H1 (cell line): ENCODE measurements around the gene FBXO28. TPM values are rescaled to one million over a fixed set of nuclear protein-coding genes. Genes with fewer than 3 reads are reported as not detected.

Experiments used
- CTCF ChIA-PET: fragments of 300-600 bp; sonication (Branson Sonifier 250); formaldehyde crosslinking; loops from one replicate; lab custom pipeline; 2021; ENCODE audit not compliant: partially characterized antibody; lab: Charles Lee
- POLR2A ChIA-PET: fragments of 300-600 bp; sonication (Branson Sonifier 250); formaldehyde crosslinking; loops from one replicate; lab custom pipeline; 2021; ENCODE audit warnings: inconsistent platforms; ENCODE audit not compliant: partially characterized antibody; lab: Charles Lee
- DNase-seq, 2 experiments: peaks; one replicate each; pipeline versions ENCODE4 v3.0.0 to v3.0.0-alpha.2; 2010 to 2022; ENCODE audit warnings: low spot score in 2 of 2, low read depth in 1 of 2, mixed read lengths in 1 of 2
- FAIRE-seq: peaks from 2 replicates; lab custom pipeline; 2011; peaks lifted over from hg19 to GRCh38; lab: Jason Lieb, UNC
- H2AFZ ChIP-seq: 2 replicates; pipeline ENCODE4 v1.8.1; 2012; ENCODE audit warnings: low read length, inconsistent platforms
- H2AK5ac ChIP-seq: 2 replicates; pipeline ENCODE4 v1.6.1; 2013; ENCODE audit warnings: low read depth, low read length
- H2BK120ac ChIP-seq: replicated peaks from 2 replicates; pipeline ENCODE3; 2013; ENCODE audit warnings: low read depth, low read length, inconsistent platforms
- H2BK12ac ChIP-seq: 2 replicates; pipeline ENCODE4 v1.6.1; 2013; ENCODE audit warnings: low read depth, low read length
- H2BK15ac ChIP-seq: 2 replicates; pipeline ENCODE4 v1.6.1; 2013; ENCODE audit warnings: low read length
- H2BK20ac ChIP-seq: 2 replicates; pipeline ENCODE4 v1.6.1; 2013; ENCODE audit warnings: low read length
- H2BK5ac ChIP-seq: 2 replicates; pipeline ENCODE4 v1.6.1; 2013; ENCODE audit warnings: low read depth, low read length
- H3K14ac ChIP-seq: 2 replicates; pipeline ENCODE4 v1.6.1; 2013; ENCODE audit warnings: inconsistent platforms; ENCODE audit not compliant: insufficient read length
- H3K18ac ChIP-seq: 2 replicates; pipeline ENCODE4 v1.6.1; 2013; ENCODE audit warnings: low read length; ENCODE audit errors: extremely low read depth
- H3K23ac ChIP-seq: 2 replicates; pipeline ENCODE4 v1.6.1; 2013; ENCODE audit warnings: inconsistent platforms; ENCODE audit not compliant: insufficient read length
- H3K23me2 ChIP-seq: 2 replicates; pipeline ENCODE4 v1.6.1; 2013; ENCODE audit warnings: low read depth, low read length
- H3K27ac ChIP-seq: 2 replicates; pipeline ENCODE4 v1.6.1; 2011; ENCODE audit warnings: low read depth, low read length, inconsistent platforms
- H3K27me3 ChIP-seq, 4 experiments: replicated peaks in 1 of 4; 1 replicate in 1 of 4; 2 replicates in 3 of 4; pipeline versions ENCODE4 v1.6.1 to v1.8.1; 2011 to 2013; ENCODE audit warnings: low read length in 3 of 4, mild to moderate bottlenecking in 3 of 4, inconsistent platforms in 2 of 4, mixed read lengths in 2 of 4, moderate library complexity in 1 of 4; ENCODE audit not compliant: control insufficient read depth in 3 of 4, insufficient read depth in 3 of 4; ENCODE audit errors: extremely low read depth in 1 of 4
- H3K36me3 ChIP-seq, 4 experiments: 2 replicates each; pipeline versions ENCODE4 v1.6.1 to v1.8.1; 2011 to 2013; ENCODE audit warnings: mild to moderate bottlenecking in 4 of 4, low read length in 3 of 4, moderate library complexity in 2 of 4, control low read depth in 1 of 4, inconsistent platforms in 1 of 4; ENCODE audit not compliant: insufficient read depth in 4 of 4, control insufficient read depth in 2 of 4
- H3K4ac ChIP-seq: replicated peaks from 2 replicates; pipeline ENCODE3; 2013; ENCODE audit warnings: low read length, low read depth, mixed read lengths, inconsistent platforms; ENCODE audit not compliant: insufficient read length
- H3K4me1 ChIP-seq, 4 experiments: replicated peaks in 1 of 4; 1 replicate in 1 of 4; 2 replicates in 3 of 4; pipeline versions ENCODE4 v1.6.1 to v1.8.1; 2011 to 2013; ENCODE audit warnings: low read length in 3 of 4, inconsistent platforms in 2 of 4, mixed read lengths in 1 of 4; ENCODE audit not compliant: insufficient read depth in 4 of 4, control insufficient read depth in 3 of 4
- H3K4me2 ChIP-seq, 2 experiments: 2 replicates each; pipeline versions ENCODE4 v1.6.1 to v1.8.1; 2011 to 2013; ENCODE audit warnings: low read depth in 2 of 2, low read length in 2 of 2, control low read depth in 1 of 2, inconsistent platforms in 1 of 2, mild to moderate bottlenecking in 1 of 2; ENCODE audit not compliant: insufficient read depth in 1 of 2
- H3K4me3 ChIP-seq, 4 experiments: fragments of 200-600, 300-600 bp in 1 of 4; sonication (generic), shearing (Covaris generic), sonication (Bioruptor Twin) in 1 of 4; 2 replicates each; pipeline versions ENCODE4 v1.5.1 to v1.8.1; 2011 to 2016; ENCODE audit warnings: low read length in 4 of 4, low read depth in 3 of 4, control low read depth in 2 of 4, inconsistent platforms in 2 of 4, mild to moderate bottlenecking in 2 of 4, mixed read lengths in 1 of 4, moderate library complexity in 1 of 4; ENCODE audit not compliant: insufficient read depth in 2 of 4; ENCODE audit errors: extremely low read depth in 1 of 4
- H3K56ac ChIP-seq: replicated peaks from 2 replicates; pipeline ENCODE3; 2013; ENCODE audit warnings: low read depth, mild to moderate bottlenecking, mixed read lengths, low read length, inconsistent platforms; ENCODE audit not compliant: insufficient read length
- H3K79me1 ChIP-seq: 2 replicates; pipeline ENCODE4 v1.6.1; 2013; ENCODE audit warnings: low read depth, low read length, control low read depth
- H3K79me2 ChIP-seq, 2 experiments: 2 replicates each; pipeline versions ENCODE4 v1.6.1 to v1.8.1; 2012 to 2013; ENCODE audit warnings: low read length in 2 of 2, mild to moderate bottlenecking in 2 of 2, inconsistent platforms in 1 of 2; ENCODE audit not compliant: insufficient read depth in 2 of 2, control insufficient read depth in 1 of 2
- H3K9ac ChIP-seq, 4 experiments: replicated peaks in 1 of 4; 1 replicate in 1 of 4; 2 replicates in 3 of 4; pipeline versions ENCODE4 v1.6.1 to v1.8.1; 2011 to 2013; ENCODE audit warnings: low read depth in 3 of 4, low read length in 3 of 4, control low read depth in 2 of 4, mild to moderate bottlenecking in 2 of 4, moderate library complexity in 2 of 4, inconsistent platforms in 1 of 4; ENCODE audit errors: extremely low read depth in 1 of 4
- H3K9me3 ChIP-seq, 2 experiments: 2 replicates each; pipeline versions ENCODE4 v1.6.1 to v1.8.1; 2012 to 2013; ENCODE audit warnings: mild to moderate bottlenecking in 2 of 2, moderate library complexity in 2 of 2, control low read depth in 1 of 2, inconsistent platforms in 1 of 2, low read depth in 1 of 2, low read length in 1 of 2, mixed read lengths in 1 of 2; ENCODE audit not compliant: insufficient read depth in 2 of 2
- H4K20me1 ChIP-seq, 2 experiments: replicated peaks in 1 of 2; 2 replicates each; pipeline versions ENCODE3 to v1.8.1; 2011 to 2013; ENCODE audit warnings: inconsistent platforms in 2 of 2, low read length in 2 of 2, mild to moderate bottlenecking in 1 of 2; ENCODE audit not compliant: insufficient read depth in 2 of 2, control insufficient read depth in 1 of 2
- H4K5ac ChIP-seq: 2 replicates; pipeline ENCODE4 v1.6.1; 2013; ENCODE audit warnings: low read length, low read depth, mixed read lengths, inconsistent platforms; ENCODE audit not compliant: insufficient read length
- H4K8ac ChIP-seq: 2 replicates; pipeline ENCODE4 v1.8.0; 2013; ENCODE audit warnings: mild to moderate bottlenecking, moderate library complexity, low read length, inconsistent platforms; ENCODE audit not compliant: insufficient read depth; ENCODE audit errors: extremely low read depth
- H4K91ac ChIP-seq: replicated peaks from 2 replicates; pipeline ENCODE3; 2013; ENCODE audit warnings: low read length, mixed read lengths, inconsistent platforms; ENCODE audit not compliant: insufficient read length
- GTF2F1 ChIP-seq: IDR thresholded peaks from 2 replicates; pipeline ENCODE4 v1.6.1; 2012; ENCODE audit warnings: low read depth, low read length, improper control_type of control experiment, borderline replicate concordance
- KDM5A ChIP-seq: fragments of 200-600 bp; IDR thresholded peaks from 2 replicates; pipeline ENCODE4 v1.7.1; 2012; ENCODE audit warnings: mild to moderate bottlenecking, low read length, inconsistent platforms, mixed read lengths
- POLR2A ChIP-seq, 2 experiments: IDR thresholded peaks; 1 replicate in 1 of 2; 2 replicates in 1 of 2; pipeline ENCODE4 v1.6.1; 2011; ENCODE audit warnings: low read depth in 2 of 2, low read length in 2 of 2, mild to moderate bottlenecking in 2 of 2; ENCODE audit errors: control extremely low read depth in 1 of 2
- RAD21 ChIP-seq, 2 experiments: IDR thresholded peaks in 1 of 2; conservative IDR thresholded peaks in 1 of 2; 2 replicates each; pipeline ENCODE4 v1.6.1; 2011; ENCODE audit warnings: low read depth in 2 of 2, low read length in 2 of 2, improper control_type of control experiment in 1 of 2, inconsistent platforms in 1 of 2, mild to moderate bottlenecking in 1 of 2, moderate library complexity in 1 of 2
- SRF ChIP-seq: IDR thresholded peaks from 2 replicates; pipeline ENCODE4 v1.6.1; 2011; ENCODE audit warnings: mild to moderate bottlenecking, low read depth, low read length, moderate library complexity
- TAF7 ChIP-seq: optimal IDR thresholded peaks from 2 replicates; pipeline ENCODE3; 2011; ENCODE audit warnings: low read depth, mild to moderate bottlenecking, inconsistent platforms, low read length, moderate library complexity, borderline replicate concordance
- WGBS, 2 experiments: shearing (Covaris generic) in 1 of 2; methylation state at CpG; one replicate each; pipeline versions ENCODE4 v1.1.6 to v1.1.7; 2013 to 2015; ENCODE audit warnings: low lambda C conversion rate in 2 of 2, mixed read lengths in 2 of 2, inconsistent platforms in 1 of 2, low coverage in 1 of 2, missing lambda C conversion rate in 1 of 2; ENCODE audit not compliant: insufficient replicate concordance in 2 of 2, insufficient coverage in 1 of 2, insufficient read length in 1 of 2; ENCODE audit errors: extremely low coverage in 1 of 2, missing lambda C conversion rate in 1 of 2; 5-methylcytosine and 5-hydroxymethylcytosine counted together
- polyA plus RNA-seq, 7 experiments: library from polyadenylated mRNA; depleted of rRNA in 3 of 7; stranded (reverse) in 5 of 7; unstranded in 2 of 7; fragments of >200 nt in 5 of 7; fragments of 200-250 nt in 2 of 7; gene quantifications; 1 replicate in 5 of 7; 2 replicates in 1 of 7; 4 replicates in 1 of 7; pipeline versions ENCODE4 v1.2.1 to v1.2.3, GENCODE V29; 2011 to 2013; ENCODE audit warnings: missing spikeins in 2 of 7, mixed read lengths in 2 of 7
- total RNA-seq: library from RNA; stranded (reverse); fragmentation: NEBNext Ultra II Directional; extraction: Animal tissue kit (Norgen Biotek cat#: 25700); gene quantifications from 2 replicates; pipeline ENCODE4 v1.2.1, GENCODE V29; 2021

Gene FBXO28
- total and polyA plus RNA-seq, 2 of the 8 experiments (the other 6 are each of a cell fraction or from before 2014, with no cell fraction given): 10.3 to 42.5 TPM

DNA sequence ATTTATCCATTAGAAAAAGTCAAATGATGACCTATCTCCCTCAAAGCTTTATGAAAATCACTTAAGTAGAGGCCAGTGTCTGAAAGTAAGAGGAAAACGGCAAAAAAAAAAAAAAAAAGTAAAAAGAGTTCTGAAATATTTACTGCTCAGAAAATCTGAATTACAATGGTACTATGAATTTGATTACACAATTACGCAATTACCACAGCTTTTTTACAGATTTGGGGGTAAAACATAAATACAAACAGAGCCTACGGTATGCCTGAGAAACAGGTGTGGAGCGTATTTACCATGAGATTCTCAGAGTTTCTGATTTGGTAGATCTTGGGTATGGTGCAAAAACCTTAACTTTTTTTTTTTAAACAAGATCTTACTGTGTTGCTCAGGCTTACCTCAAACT, 15.9 kb upstream of the FBXO28 start:
- CTCF ChIA-PET: interaction anchor here (0.7 to 3.0 kb wide), 4 partner anchors 9 to 200 kb away, joined by 3 to 10 read pairs (median 4); no protein-coding TSS in a partner anchor
- H3K36me3 ChIP-seq: no peaks in the 10 kb centered on the region

More for the DNA sequence above, 15.9 kb upstream of the FBXO28 start:
- Histone ChIP-seq H2BK12ac (no peak overlapping the region), H3K79me2 (no peaks in the 10 kb centered on the region), H3K27ac (no peak overlapping the region), H2BK20ac (no peak overlapping the region), H3K23ac (no peak overlapping the region), H2BK120ac (no peak overlapping the region), H2AK5ac (no peak overlapping the region), H4K5ac (no peak overlapping the region), H3K27me3 (no peaks in the 10 kb centered on the region), H2BK5ac (no peak overlapping the region), H3K23me2 (0 out of 2 replicates have a peak, but pooled peaks cover 1% of the 10 kb centered on the region), H3K4ac (no peak overlapping the region), H4K20me1 (no peaks in the 10 kb centered on the region), H3K56ac (no peak overlapping the region), H3K9me3 (no peaks in the 10 kb centered on the region; a peak in 1 of 4 replicates), H4K91ac (no peak overlapping the region), H2AFZ (no peak overlapping the region), H2BK15ac (no peak overlapping the region), H4K8ac (no peak overlapping the region), H3K4me2 (no peak overlapping the region), H3K18ac (no peak overlapping the region), H3K4me3 (no peak overlapping the region), H3K9ac (no peak overlapping the region), H3K4me1 (no peaks in the 10 kb centered on the region)
- WGBS, 2 experiments: 90% methylated on average over 4 of the region's 4 CpGs; no CpG with 5 or more reads in 1 of the 2 experiments
- no peak for DNase-seq
- FAIRE-seq: no peak
- POLR2A ChIA-PET: interaction anchor here (0.6 kb wide), 2 partner anchors 13 to 166 kb away, joined by 4 to 5 read pairs; no protein-coding TSS in a partner anchor
- TF ChIP-seq TAF7 (no peak), POLR2A (IDR thresholded peaks at IDR 0.05; ENCODE audit: control extremely low read depth in 1 of 2, low read depth in 2 of 2, low read length in 2 of 2) (no peak), SRF (no peak), GTF2F1 (no peak), RAD21 (IDR thresholded peaks at IDR 0.05 in 1 of 2, conservative IDR thresholded peaks at IDR 0.05 in 1 of 2; ENCODE audit: low read depth in 2 of 2, low read length in 2 of 2) (no peak), KDM5A (no peak)
- TF ChIP-seq, all 59 proteins: peak for 0
- Histone ChIP-seq H3K14ac (no peak overlapping the region), H3K79me1 (no peaks in the 10 kb centered on the region)
